T-helper 1 cell treated with Interleukin-12 subunit alpha and Interleukin-12 subunit beta and Interleukin-4 antibody, amounts not matched to agents 30 μg/mL and 1 μg/mL, for 36 hours (primary cell): ENCODE results near the gene MAPRE3.

Experiments
- H3K27ac Mint-ChIP-seq: one replicate; pipeline ENCODE4 v1.8.0; 2021; ENCODE audit warnings: mild to moderate bottlenecking, mixed read lengths
- H3K27me3 Mint-ChIP-seq: one replicate; pipeline ENCODE4 v1.8.0; 2021; ENCODE audit warnings: low read depth, mixed read lengths
- H3K36me3 Mint-ChIP-seq: one replicate; pipeline ENCODE4 v1.8.0; 2021; ENCODE audit warnings: low read depth, mixed read lengths
- H3K4me1 Mint-ChIP-seq: one replicate; pipeline ENCODE4 v1.8.0; 2021; ENCODE audit warnings: low read depth, mixed read lengths
- H3K4me3 Mint-ChIP-seq: one replicate; pipeline ENCODE4 v1.8.0; 2021; ENCODE audit warnings: mild to moderate bottlenecking, moderate library complexity, mixed read lengths
- H3K9me3 Mint-ChIP-seq: one replicate; pipeline ENCODE4 v1.8.0; 2021; ENCODE audit warnings: mixed read lengths

The MAPRE3 gene

GRCh38 chr2:27007416-27008374, 37.3 kb downstream of the MAPRE3 start:
- Mint-ChIP-seq H3K27me3 (peaks cover 41% of the 10 kb centered on the region), H3K36me3 (no peaks in the 10 kb centered on the region), H3K4me1 (peaks cover 3% of the 10 kb centered on the region), H3K27ac (no peak overlapping the region), H3K4me3 (no peak overlapping the region), H3K9me3 (no peaks in the 10 kb centered on the region)

- no peak overlapping the region for H3K4me3 Mint-ChIP-seq
- peaks cover 38% of the 10 kb centered on the region for H3K27me3 Mint-ChIP-seq
- no peak overlapping the region for H3K27ac Mint-ChIP-seq
- H3K36me3 Mint-ChIP-seq: no peaks in the 10 kb centered on the region
- H3K9me3 Mint-ChIP-seq: no peaks in the 10 kb centered on the region
- H3K4me1 Mint-ChIP-seq: peaks cover 3% of the 10 kb centered on the region
These were observed 38.2 kb downstream of the MAPRE3 start for GRCh38 chr2:27008678-27009077.

- peaks cover 36% of the 10 kb centered on the region for H3K27me3 Mint-ChIP-seq
- H3K4me1 Mint-ChIP-seq: peaks cover 3% of the 10 kb centered on the region
- no peak overlapping the region for H3K27ac Mint-ChIP-seq
- no peaks in the 10 kb centered on the region for H3K9me3 Mint-ChIP-seq
- H3K4me3 Mint-ChIP-seq: no peak overlapping the region
- H3K36me3 Mint-ChIP-seq: no peaks in the 10 kb centered on the region
These were observed 38.6 kb downstream of the MAPRE3 start for GRCh38 chr2:27009083-27009482.

GRCh38 chr2:27009716-27010115, 39.3 kb downstream of the MAPRE3 start:
- Mint-ChIP-seq H3K4me3 (no peak overlapping the region), H3K27me3 (peaks cover 36% of the 10 kb centered on the region), H3K36me3 (no peaks in the 10 kb centered on the region), H3K9me3 (no peaks in the 10 kb centered on the region), H3K27ac (no peak overlapping the region), H3K4me1 (peaks cover 3% of the 10 kb centered on the region)

- H3K36me3 Mint-ChIP-seq: no peaks in the 10 kb centered on the region
- H3K27ac Mint-ChIP-seq: no peak overlapping the region
- peaks cover 36% of the 10 kb centered on the region for H3K27me3 Mint-ChIP-seq
- H3K4me3 Mint-ChIP-seq: no peak overlapping the region
- no peaks in the 10 kb centered on the region for H3K9me3 Mint-ChIP-seq
- peaks cover 3% of the 10 kb centered on the region for H3K4me1 Mint-ChIP-seq
These were observed 39.7 kb downstream of the MAPRE3 start for GRCh38 chr2:27010139-27010538.

GRCh38 chr2:27013738-27014137, 43.3 kb downstream of the MAPRE3 start:
- no peaks in the 10 kb centered on the region for H3K9me3 Mint-ChIP-seq
- no peak overlapping the region for H3K27ac Mint-ChIP-seq
- H3K36me3 Mint-ChIP-seq: no peaks in the 10 kb centered on the region
- H3K4me3 Mint-ChIP-seq: no peak overlapping the region
- peaks cover 8% of the 10 kb centered on the region for H3K4me1 Mint-ChIP-seq
- peaks cover 17% of the 10 kb centered on the region for H3K27me3 Mint-ChIP-seq

- H3K9me3 Mint-ChIP-seq: no peaks in the 10 kb centered on the region
- H3K36me3 Mint-ChIP-seq: no peaks in the 10 kb centered on the region
- H3K4me3 Mint-ChIP-seq: no peak overlapping the region
- H3K27me3 Mint-ChIP-seq: peaks cover 8% of the 10 kb centered on the region
- H3K27ac Mint-ChIP-seq: no peak overlapping the region
- H3K4me1 Mint-ChIP-seq: peaks cover 8% of the 10 kb centered on the region
These were observed 44.5 kb downstream of the MAPRE3 start for GRCh38 chr2:27014771-27015433.

- Mint-ChIP-seq H3K4me1 (peaks cover 5% of the 10 kb centered on the region), H3K4me3 (no peak overlapping the region), H3K27ac (no peak overlapping the region), H3K36me3 (no peaks in the 10 kb centered on the region), H3K27me3 (no peaks in the 10 kb centered on the region), H3K9me3 (no peaks in the 10 kb centered on the region)
These were observed 46.4 kb downstream of the MAPRE3 start for GRCh38 chr2:27016801-27017325.

GRCh38 chr2:27018142-27018541, 47.7 kb downstream of the MAPRE3 start:
- Mint-ChIP-seq H3K4me3 (no peak overlapping the region), H3K27ac (no peak overlapping the region), H3K4me1 (peaks cover 5% of the 10 kb centered on the region), H3K27me3 (no peaks in the 10 kb centered on the region), H3K9me3 (no peaks in the 10 kb centered on the region), H3K36me3 (no peaks in the 10 kb centered on the region)

- H3K27ac Mint-ChIP-seq: no peak overlapping the region
- H3K4me1 Mint-ChIP-seq: peaks cover 5% of the 10 kb centered on the region
- no peaks in the 10 kb centered on the region for H3K9me3 Mint-ChIP-seq
- H3K4me3 Mint-ChIP-seq: no peak overlapping the region
- no peaks in the 10 kb centered on the region for H3K27me3 Mint-ChIP-seq
- H3K36me3 Mint-ChIP-seq: peaks cover 2% of the 10 kb centered on the region
These were observed 49.0 kb downstream of the MAPRE3 start for GRCh38 chr2:27019459-27019858.

- Mint-ChIP-seq H3K4me3 (no peak overlapping the region), H3K27me3 (no peaks in the 10 kb centered on the region), H3K4me1 (peaks cover 4% of the 10 kb centered on the region), H3K27ac (no peak overlapping the region), H3K36me3 (peaks cover 2% of the 10 kb centered on the region), H3K9me3 (no peaks in the 10 kb centered on the region)
These were observed 49.8 kb downstream of the MAPRE3 start for GRCh38 chr2:27019931-27020855.

- Mint-ChIP-seq H3K27me3 (no peaks in the 10 kb centered on the region), H3K36me3 (peaks cover 3% of the 10 kb centered on the region), H3K27ac (no peak overlapping the region), H3K9me3 (no peaks in the 10 kb centered on the region), H3K4me3 (no peak overlapping the region), H3K4me1 (no peaks in the 10 kb centered on the region)
These were observed 51.0 kb downstream of the MAPRE3 start for GRCh38 chr2:27021253-27022049.

GRCh38 chr2:27023740-27024139, 53.3 kb downstream of the MAPRE3 start:
- Mint-ChIP-seq H3K4me1 (no peaks in the 10 kb centered on the region), H3K4me3 (no peak overlapping the region), H3K27ac (no peak overlapping the region), H3K36me3 (peaks cover 8% of the 10 kb centered on the region), H3K9me3 (no peaks in the 10 kb centered on the region), H3K27me3 (no peaks in the 10 kb centered on the region)
